HepG2 (cell line): Measurements from ENCODE around the gene CXCR5. TPM values are rescaled to one million over a fixed set of nuclear protein-coding genes. Genes with fewer than 3 reads are reported as not detected.

Experiments
- ATAC-seq: fragments of 200-7000 bp; cut with Tn5 transposase; 3 replicates; pipeline ENCODE4 v1.9.1; 2020; ENCODE audit warnings: mild to moderate bottlenecking, moderate library complexity
- BruUV-seq: library from RNA; stranded (reverse); fragments of 400-500 nt; replicated peaks from 2 replicates; lab custom pipeline; 2021; lab: Mats Ljungman, UMichigan
- CTCF ChIA-PET: fragments of 300-600 bp; formaldehyde crosslinking; extraction: SDS; loops from one replicate; lab custom pipeline; 2021; ENCODE audit warnings: low total read pairs, inconsistent platforms, low intra/inter-chr PET ratio; lab: Yijun Ruan, JAX
- POLR2A ChIA-PET: fragments of 350-600 bp; sonication (Branson Sonifier 250); formaldehyde crosslinking; loops from one replicate; lab custom pipeline; 2020; ENCODE audit warnings: antibody characterized with exemption, inconsistent platforms; lab: Yijun Ruan, JAX
- DNase-seq: peaks from one replicate; pipeline ENCODE4 v3.0.0-alpha.2; 2015; ENCODE audit warnings: low spot score
- FAIRE-seq: peaks from 3 replicates; lab custom pipeline; 2011; peaks lifted over from hg19 to GRCh38; lab: Jason Lieb, UNC
- H2AFZ ChIP-seq: one replicate; pipeline ENCODE4 v1.6.1; 2011; ENCODE audit warnings: low read length, inconsistent platforms
- H3K27ac ChIP-seq: fragments of 300-600 bp; 3 replicates; pipeline ENCODE4 v1.8.0; 2011; ENCODE audit warnings: mixed run types, mild to moderate bottlenecking, mixed read lengths, low read length, inconsistent platforms; ENCODE audit not compliant: insufficient read depth; ENCODE audit errors: extremely low read length
- H3K27me3 ChIP-seq, 2 experiments: fragments of 200-600 bp in 1 of 2; 2 replicates in 1 of 2; 3 replicates in 1 of 2; pipeline versions ENCODE4 v1.6.0 to v1.8.0; 2011; ENCODE audit warnings: low read length in 2 of 2, mild to moderate bottlenecking in 2 of 2, moderate library complexity in 2 of 2, inconsistent platforms in 1 of 2; ENCODE audit not compliant: insufficient read depth in 2 of 2, control insufficient read depth in 1 of 2
- H3K36me3 ChIP-seq, 2 experiments: fragments of 200-600 bp in 1 of 2; replicated peaks in 1 of 2; 2 replicates in 1 of 2; 3 replicates in 1 of 2; pipeline versions ENCODE4 v1.5.1 to v1.8.0; 2011; ENCODE audit warnings: low read length in 2 of 2, inconsistent platforms in 1 of 2; ENCODE audit not compliant: insufficient read depth in 2 of 2, control insufficient read depth in 1 of 2
- H3K4me1 ChIP-seq: 2 replicates; pipeline ENCODE4 v1.5.1; 2012; ENCODE audit warnings: low read length, inconsistent platforms; ENCODE audit not compliant: insufficient read depth
- H3K4me2 ChIP-seq: 2 replicates; pipeline ENCODE4 v1.6.0; 2011; ENCODE audit warnings: low read depth, low read length, inconsistent platforms
- H3K4me3 ChIP-seq, 3 experiments: fragments of 200-600 bp in 1 of 3; sonication (generic), shearing (Covaris generic) in 1 of 3; replicated peaks in 1 of 3; 2 replicates each; pipeline ENCODE4 v1.5.1; 2011 to 2016; ENCODE audit warnings: low read length in 3 of 3, inconsistent platforms in 2 of 3, low read depth in 2 of 3, mild to moderate bottlenecking in 2 of 3, control low read depth in 1 of 3, mixed read lengths in 1 of 3; ENCODE audit not compliant: insufficient read depth in 1 of 3
- H3K79me2 ChIP-seq: one replicate; pipeline ENCODE4 v1.6.1; 2011; ENCODE audit warnings: low read length, inconsistent platforms; ENCODE audit not compliant: insufficient read depth
- H3K9ac ChIP-seq: 2 replicates; pipeline ENCODE4 v1.6.0; 2011; ENCODE audit warnings: mild to moderate bottlenecking, low read depth, low read length, inconsistent platforms; ENCODE audit not compliant: insufficient read depth
- H3K9me3 ChIP-seq: 2 replicates; pipeline ENCODE4 v1.5.1; 2012; ENCODE audit warnings: mild to moderate bottlenecking, low read length
- H4K20me1 ChIP-seq: 2 replicates; pipeline ENCODE4 v1.6.0; 2011; ENCODE audit warnings: inconsistent platforms, mild to moderate bottlenecking, low read length, moderate library complexity; ENCODE audit not compliant: insufficient read depth
- ATF3 ChIP-seq: sonication (generic); formaldehyde crosslinking; IDR thresholded peaks from 2 replicates; pipeline ENCODE4 v1.4.0; 2020; ENCODE audit warnings: missing genetic modification reagents
- ATRX ChIP-seq: sonication (generic); formaldehyde crosslinking; IDR thresholded peaks from 2 replicates; pipeline ENCODE4 v1.4.0; 2020; ENCODE audit warnings: missing genetic modification reagents, borderline replicate concordance
- FUBP1 ChIP-seq: sonication (generic); formaldehyde crosslinking; IDR thresholded peaks from 2 replicates; pipeline ENCODE4 v1.5.1; 2020; ENCODE audit warnings: missing genetic modification reagents, mild to moderate bottlenecking, borderline replicate concordance
- GPN1 ChIP-seq: sonication (generic); formaldehyde crosslinking; IDR thresholded peaks from 2 replicates; pipeline ENCODE4 v1.5.1; 2020; ENCODE audit warnings: missing genetic modification reagents, borderline replicate concordance
- HNF1A ChIP-seq, 2 experiments: sonication (generic) in 1 of 2; formaldehyde crosslinking in 1 of 2; IDR thresholded peaks; 2 replicates each; pipeline versions ENCODE4 v1.4.0 to v1.6.1; 2016 to 2020; ENCODE audit warnings: borderline replicate concordance in 1 of 2, low read depth in 1 of 2, mild to moderate bottlenecking in 1 of 2, missing genetic modification reagents in 1 of 2
- HNRNPK ChIP-seq: fragments of 200-400 bp; formaldehyde crosslinking; IDR thresholded peaks from 2 replicates; pipeline ENCODE4 v1.6.1; 2018; ENCODE audit warnings: low read length, low read depth, moderate library complexity, mild to moderate bottlenecking; ENCODE audit not compliant: poor library complexity, severe bottlenecking
- MAFG ChIP-seq: sonication (generic); formaldehyde crosslinking; IDR thresholded peaks from 2 replicates; pipeline ENCODE4 v1.5.1; 2020; ENCODE audit warnings: mild to moderate bottlenecking, missing genetic modification reagents
- MEF2D ChIP-seq: sonication (generic); formaldehyde crosslinking; IDR thresholded peaks from 2 replicates; pipeline ENCODE4 v1.5.1; 2020; ENCODE audit warnings: mild to moderate bottlenecking, missing genetic modification reagents
- MTERF4 ChIP-seq: sonication (generic); formaldehyde crosslinking; IDR thresholded peaks from 2 replicates; pipeline ENCODE4 v1.8.0; 2023; ENCODE audit warnings: mild to moderate bottlenecking, missing genetic modification reagents
- MYC ChIP-seq: sonication (generic); formaldehyde crosslinking; IDR thresholded peaks from 2 replicates; pipeline ENCODE4 v1.9.0; 2021; ENCODE audit warnings: missing genetic modification reagents, borderline replicate concordance
- NR2C2 ChIP-seq: sonication (generic); formaldehyde crosslinking; IDR thresholded peaks from 2 replicates; pipeline ENCODE4 v1.4.0; 2020; ENCODE audit warnings: missing genetic modification reagents, mild to moderate bottlenecking, moderate library complexity, borderline replicate concordance
- SKI ChIP-seq: fragments of 450-650 bp; IDR thresholded peaks from one replicate; pipeline ENCODE4 v1.6.1; 2018; ENCODE audit warnings: mild to moderate bottlenecking; ENCODE audit not compliant: partially characterized antibody
- SNAPC2 ChIP-seq: sonication (generic); formaldehyde crosslinking; IDR thresholded peaks from 2 replicates; pipeline ENCODE4 v1.8.1; 2022; ENCODE audit warnings: mild to moderate bottlenecking, missing genetic modification reagents
- ZNF44 ChIP-seq: sonication (generic); formaldehyde crosslinking; IDR thresholded peaks from 2 replicates; pipeline ENCODE4 v1.5.1; 2020; ENCODE audit warnings: mild to moderate bottlenecking, missing genetic modification reagents
- ZNF766 ChIP-seq: sonication (generic); formaldehyde crosslinking; IDR thresholded peaks from 2 replicates; pipeline ENCODE4 v1.5.0; 2020; ENCODE audit warnings: missing genetic modification reagents, borderline replicate concordance
- WGBS: methylation state at CpG from one replicate; pipeline ENCODE4 v1.1.6; 2017; ENCODE audit warnings: low lambda C conversion rate; 5-methylcytosine and 5-hydroxymethylcytosine counted together
- in situ Hi-C: cut with HindIII; loops from 2 replicates; pipeline ENCODE4 v1.10.0; 2017; ENCODE audit warnings: low pct_unique_long_range_greater_than_20kb; ENCODE audit not compliant: extremely low pct_ligation_motif_present
- intact Hi-C: fragments of 100-400 bp; cut with micrococcal nuclease; formaldehyde crosslinking; loops from one replicate; pipeline ENCODE4 v1.10.0; 2022; ENCODE audit not compliant: unreplicated experiment
- polyA plus RNA-seq, 8 experiments: library from polyadenylated mRNA; depleted of rRNA in 3 of 8; stranded (reverse) in 7 of 8; unstranded in 1 of 8; fragments of >200 nt; fragmentation: Illumina TruSeq in 4 of 8; extraction: Trizol in 4 of 8; gene quantifications; 2 replicates each; pipeline versions ENCODE4 v1.2.1 to v1.2.3, GENCODE V29; 2011 to 2016; ENCODE audit warnings: low read depth in 4 of 8, missing spikeins in 1 of 8, mixed read lengths in 1 of 8; ENCODE audit not compliant: insufficient read depth in 1 of 8
- total RNA-seq, 5 experiments: library from RNA; depleted of rRNA; stranded (reverse); fragments of >200 nt; fragmentation: Illumina TruSeq; extraction: Trizol; gene quantifications; 2 replicates each; pipeline ENCODE4 v1.2.3, GENCODE V29; 2016; ENCODE audit warnings: low read depth in 1 of 5

CXCR5 gene
- total and polyA plus RNA-seq, 2 of the 13 experiments (the other 11 are each of a cell fraction or from before 2014, with no cell fraction given): not detected

- no peak for TF ChIP-seq ZNF44 (CRISPR knock-in tag)
- no peak for TF ChIP-seq HNRNPK
- TF ChIP-seq SKI: no peak
- TF ChIP-seq ATRX: no peak
- TF ChIP-seq MAFG (CRISPR knock-in tag): no peak
- TF ChIP-seq MYC: no peak
These were observed 31.7 kb upstream of the CXCR5 start (continued) for GRCh38 chr11:118851970-118852369.

- Histone ChIP-seq H3K36me3 (no peaks in the 10 kb centered on the region), H4K20me1 (no peaks in the 10 kb centered on the region), H3K4me1 (no peaks in the 10 kb centered on the region), H3K27ac (no peak overlapping the region), H3K9ac (no peak overlapping the region), H3K4me2 (no peak overlapping the region), H3K79me2 (no peaks in the 10 kb centered on the region), H2AFZ (no peak overlapping the region), H3K9me3 (no peaks in the 10 kb centered on the region), H3K4me3 (no peak overlapping the region), H3K27me3 (no peaks in the 10 kb centered on the region; a peak in 1 of 5 replicates)
- in situ Hi-C loops: no loop called here
- no peak for DNase-seq
- no peak for ATAC-seq
- ChIA-PET CTCF (no interaction called here), POLR2A (no interaction called here)
- no TSS peak for BruUV-seq
- no peak for FAIRE-seq
- WGBS: 53% methylated on average over 12 of the region's 12 CpGs
- intact Hi-C loops: no loop called here
- TF ChIP-seq MEF2D (CRISPR knock-in tag): no peak
- no peak for TF ChIP-seq ZNF766 (CRISPR knock-in tag)
- TF ChIP-seq FUBP1 (CRISPR knock-in tag): no peak
- TF ChIP-seq GPN1 (CRISPR knock-in tag): no peak
- no peak for TF ChIP-seq MTERF4 (CRISPR knock-in tag)
- TF ChIP-seq HNF1A (IDR thresholded peaks at IDR 0.05; ENCODE audit: low read depth): no peak
- no peak for TF ChIP-seq HNF1A (CRISPR knock-in tag; IDR thresholded peaks at IDR 0.05; ENCODE audit: borderline replicate concordance)
- TF ChIP-seq ATF3: no peak
- TF ChIP-seq SNAPC2 (CRISPR knock-in tag): no peak
- no peak for TF ChIP-seq NR2C2 (CRISPR knock-in tag)
These were observed 30.0 kb upstream of the CXCR5 start for GRCh38 chr11:118853678-118854077.
